ENCODE measurements around the gene CMTR1.
"Not testable (repeated sequence)": the region's sequence is repeated elsewhere in the genome, so short reads cannot be mapped to it uniquely, and the experiment has no call there.

CMTR1 gene

GRCh38 chr6:37438930-37439329 lies 5.9 kb downstream of the CMTR1 start:
- Histone ChIP-seq H3K27ac (ENCODE audit: low read length) (no peak overlapping the region), H3K36me3 (ENCODE audit: control insufficient read depth, low read depth, low read length) (peaks cover 19% of the 10 kb centered on the region), H3K9me3 (ENCODE audit: control insufficient read depth, low read depth, low read length) (no peaks in the 10 kb centered on the region), H3K4me3 (ENCODE audit: low read length) (no peak overlapping the region), H3K9ac (ENCODE audit: low read length) (no peak overlapping the region), H3K27me3 (ENCODE audit: control insufficient read depth, insufficient read depth, low read length) (no peaks in the 10 kb centered on the region), H3K4me1 (ENCODE audit: control insufficient read depth, low read depth, low read length) (peaks cover 2% of the 10 kb centered on the region)

GRCh38 chr6:37441651-37442050 lies 8.6 kb downstream of the CMTR1 start:
- no peak overlapping the region for H3K27ac ChIP-seq (ENCODE audit: low read length)

DNA sequence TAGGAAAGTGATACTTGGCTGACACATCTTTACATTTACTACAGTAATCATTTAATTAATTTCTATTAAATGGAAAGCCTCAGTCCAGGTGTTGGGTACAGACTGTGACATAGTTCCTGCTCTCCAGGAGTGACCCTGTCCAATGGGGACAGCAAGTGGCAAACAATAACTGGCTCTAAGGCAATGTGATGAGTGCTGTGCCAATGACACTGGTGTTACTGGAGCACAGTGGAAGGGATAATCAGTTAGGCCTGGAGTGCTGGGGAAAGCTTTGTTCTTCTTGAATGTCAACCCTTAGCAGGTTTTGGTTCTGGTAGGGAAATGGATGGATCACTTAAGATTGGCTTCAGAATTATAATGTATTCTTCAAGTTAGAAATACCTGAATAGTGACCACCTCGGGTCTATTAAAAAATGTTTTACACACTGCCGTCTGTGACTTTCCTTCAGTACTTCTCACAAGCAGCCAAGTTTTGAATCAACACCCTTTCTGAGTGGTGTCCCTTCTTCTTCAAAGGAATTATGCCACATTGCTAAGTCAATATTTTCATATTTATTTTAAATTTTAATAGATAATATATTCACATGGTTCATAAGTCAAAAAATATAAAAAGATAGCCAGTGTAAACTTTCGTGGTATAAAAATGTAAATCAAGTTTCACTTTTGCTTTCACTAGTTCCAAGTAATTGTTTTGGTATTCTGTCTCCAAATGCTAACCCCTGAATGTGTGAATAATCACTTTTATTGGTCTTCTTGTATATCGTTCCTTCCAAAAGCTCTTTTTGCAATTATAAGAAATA lies 9.6 kb downstream of the CMTR1 start:
- H3K9ac ChIP-seq (ENCODE audit: low read length): no peak overlapping the region
- H3K4me3 ChIP-seq (ENCODE audit: low read length): no peak overlapping the region

More at GRCh38 chr6:37441651-37442050, 8.6 kb downstream of the CMTR1 start:
- no peak overlapping the region for H3K4me3 ChIP-seq (ENCODE audit: low read length)
- H3K4me1 ChIP-seq (ENCODE audit: control insufficient read depth, low read depth, low read length): no peaks in the 10 kb centered on the region
- H3K9me3 ChIP-seq (ENCODE audit: control insufficient read depth, low read depth, low read length): no peaks in the 10 kb centered on the region
- H3K9ac ChIP-seq (ENCODE audit: low read length): no peak overlapping the region
- H3K36me3 ChIP-seq (ENCODE audit: control insufficient read depth, low read depth, low read length): peaks cover 28% of the 10 kb centered on the region
- no peaks in the 10 kb centered on the region for H3K27me3 ChIP-seq (ENCODE audit: control insufficient read depth, insufficient read depth, low read length)

DNA sequence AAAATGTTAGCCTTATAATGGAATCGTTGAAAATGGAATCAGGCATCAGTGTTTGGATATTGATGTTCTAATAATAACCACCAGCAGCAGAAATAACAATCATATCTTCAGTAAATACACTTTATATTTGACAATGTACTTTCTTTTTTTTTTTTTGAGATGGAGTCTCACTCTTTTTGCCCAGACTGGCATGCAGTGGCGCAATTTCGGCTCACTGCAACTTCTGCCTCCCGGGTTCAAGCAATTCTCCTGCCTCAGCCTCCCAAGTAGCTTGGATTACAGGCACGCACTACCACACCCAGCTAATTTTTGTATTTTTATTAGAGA lies 10.2 kb downstream of the CMTR1 start:
- H3K27ac ChIP-seq (ENCODE audit: low read length); H3K9ac ChIP-seq (ENCODE audit: low read length); H3K4me3 ChIP-seq (ENCODE audit: low read length); H3K27me3 ChIP-seq (ENCODE audit: control insufficient read depth, insufficient read depth, low read length); H3K9me3 ChIP-seq (ENCODE audit: control insufficient read depth, low read depth, low read length); H3K4me1 ChIP-seq (ENCODE audit: control insufficient read depth, low read depth, low read length): not testable (repeated sequence)
- H3K36me3 ChIP-seq (ENCODE audit: control insufficient read depth, low read depth, low read length): peaks cover 26% of the 10 kb centered on the region

More for the DNA sequence above, 9.6 kb downstream of the CMTR1 start:
- no peaks in the 10 kb centered on the region for H3K9me3 ChIP-seq (ENCODE audit: control insufficient read depth, low read depth, low read length)
- no peak overlapping the region for H3K27ac ChIP-seq (ENCODE audit: low read length)
- H3K36me3 ChIP-seq (ENCODE audit: control insufficient read depth, low read depth, low read length): peaks cover 27% of the 10 kb centered on the region
- H3K27me3 ChIP-seq (ENCODE audit: control insufficient read depth, insufficient read depth, low read length): no peaks in the 10 kb centered on the region
- no peaks in the 10 kb centered on the region for H3K4me1 ChIP-seq (ENCODE audit: control insufficient read depth, low read depth, low read length)

DNA sequence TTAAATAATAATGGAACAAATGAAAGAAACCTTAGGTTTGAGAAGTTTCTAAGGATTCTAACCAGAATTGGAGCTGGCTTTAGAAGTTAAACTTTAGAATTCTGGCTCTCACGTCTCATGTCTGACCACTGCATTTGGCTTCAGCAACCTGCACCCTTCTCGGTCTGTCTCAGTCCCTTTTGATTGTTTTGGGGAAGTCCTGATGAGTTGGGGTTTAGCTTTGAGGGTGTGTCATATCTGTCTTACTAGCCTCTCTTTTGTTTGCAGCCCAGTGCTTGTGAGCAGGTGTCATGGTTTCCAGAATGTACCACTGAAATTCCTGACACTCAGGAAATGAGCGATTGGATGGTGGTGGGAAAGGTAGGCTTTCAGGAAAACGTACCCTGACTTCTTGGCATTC lies 17.0 kb downstream of the CMTR1 start:
- Histone ChIP-seq H3K4me3 (ENCODE audit: low read length) (no peak overlapping the region), H3K9ac (ENCODE audit: low read length) (no peak overlapping the region), H3K4me1 (ENCODE audit: control insufficient read depth, low read depth, low read length) (no peaks in the 10 kb centered on the region), H3K27ac (ENCODE audit: low read length) (no peak overlapping the region), H3K36me3 (ENCODE audit: control insufficient read depth, low read depth, low read length) (peaks cover 52% of the 10 kb centered on the region), H3K9me3 (ENCODE audit: control insufficient read depth, low read depth, low read length) (no peaks in the 10 kb centered on the region), H3K27me3 (ENCODE audit: control insufficient read depth, insufficient read depth, low read length) (no peaks in the 10 kb centered on the region)

- no peak overlapping the region for H3K4me3 ChIP-seq (ENCODE audit: low read length)
- no peak overlapping the region for H3K27ac ChIP-seq (ENCODE audit: low read length)
- H3K9ac ChIP-seq (ENCODE audit: low read length): no peak overlapping the region
- no peaks in the 10 kb centered on the region for H3K27me3 ChIP-seq (ENCODE audit: control insufficient read depth, insufficient read depth, low read length)
- H3K9me3 ChIP-seq (ENCODE audit: control insufficient read depth, low read depth, low read length): no peaks in the 10 kb centered on the region
- H3K36me3 ChIP-seq (ENCODE audit: control insufficient read depth, low read depth, low read length): peaks cover 51% of the 10 kb centered on the region
- no peaks in the 10 kb centered on the region for H3K4me1 ChIP-seq (ENCODE audit: control insufficient read depth, low read depth, low read length)
Observed at GRCh38 chr6:37451441-37452193, 18.6 kb downstream of the CMTR1 start.

GRCh38 chr6:37452522-37452921 lies 19.5 kb downstream of the CMTR1 start:
- Histone ChIP-seq H3K27ac (ENCODE audit: low read length) (no peak overlapping the region), H3K36me3 (ENCODE audit: control insufficient read depth, low read depth, low read length) (peaks cover 45% of the 10 kb centered on the region), H3K27me3 (ENCODE audit: control insufficient read depth, insufficient read depth, low read length) (no peaks in the 10 kb centered on the region), H3K4me1 (ENCODE audit: control insufficient read depth, low read depth, low read length) (no peaks in the 10 kb centered on the region), H3K4me3 (ENCODE audit: low read length) (no peak overlapping the region), H3K9me3 (ENCODE audit: control insufficient read depth, low read depth, low read length) (no peaks in the 10 kb centered on the region), H3K9ac (ENCODE audit: low read length) (no peak overlapping the region)

DNA sequence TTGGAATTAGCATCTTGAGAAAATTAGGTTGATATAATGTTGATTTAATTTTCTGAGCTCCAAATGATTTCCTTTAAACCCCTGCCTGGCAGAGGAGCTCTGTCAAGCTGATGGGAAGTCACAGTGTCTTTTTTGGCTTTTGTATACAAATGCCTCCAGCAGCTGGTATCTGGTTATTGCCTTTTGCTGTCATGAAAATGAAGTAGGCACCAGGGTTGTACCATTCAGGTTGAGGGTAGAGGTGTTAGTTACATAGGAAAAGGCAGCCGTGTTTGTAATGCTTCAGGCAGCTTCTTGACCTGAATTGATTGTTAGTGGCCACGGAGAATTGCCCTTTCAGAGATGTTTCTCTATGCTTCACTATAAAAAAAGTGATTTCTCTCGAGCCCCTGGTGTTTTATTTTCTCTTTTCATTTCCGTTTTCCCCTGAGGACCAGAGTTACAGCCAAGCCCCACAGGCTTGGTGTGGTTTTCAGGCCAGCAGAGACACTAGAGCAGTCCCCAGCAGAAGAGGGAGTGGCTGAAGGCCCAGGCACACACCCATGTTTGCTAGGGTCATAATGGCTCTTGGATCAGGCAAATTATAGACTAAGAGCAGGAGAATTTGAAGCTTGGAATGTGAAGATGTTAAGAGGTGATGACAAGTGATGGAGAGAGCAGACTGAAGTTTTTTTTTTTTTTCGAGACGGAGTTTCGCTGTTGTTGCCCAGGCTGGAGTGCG lies 21.6 kb downstream of the CMTR1 start:
- Histone ChIP-seq H3K9me3 (ENCODE audit: control insufficient read depth, low read depth, low read length) (no peaks in the 10 kb centered on the region), H3K4me1 (ENCODE audit: control insufficient read depth, low read depth, low read length) (no peaks in the 10 kb centered on the region), H3K27ac (ENCODE audit: low read length) (no peak overlapping the region), H3K4me3 (ENCODE audit: low read length) (no peak overlapping the region), H3K9ac (ENCODE audit: low read length) (no peak overlapping the region), H3K27me3 (ENCODE audit: control insufficient read depth, insufficient read depth, low read length) (no peaks in the 10 kb centered on the region), H3K36me3 (ENCODE audit: control insufficient read depth, low read depth, low read length) (peaks cover 54% of the 10 kb centered on the region)

GRCh38 chr6:37456126-37456525 lies 23.1 kb downstream of the CMTR1 start:
- peaks cover 48% of the 10 kb centered on the region for H3K36me3 ChIP-seq (ENCODE audit: control insufficient read depth, low read depth, low read length)
- no peak overlapping the region for H3K4me3 ChIP-seq (ENCODE audit: low read length)
- H3K27ac ChIP-seq (ENCODE audit: low read length): no peak overlapping the region
- no peaks in the 10 kb centered on the region for H3K4me1 ChIP-seq (ENCODE audit: control insufficient read depth, low read depth, low read length)
- H3K9me3 ChIP-seq (ENCODE audit: control insufficient read depth, low read depth, low read length): no peaks in the 10 kb centered on the region
- no peaks in the 10 kb centered on the region for H3K27me3 ChIP-seq (ENCODE audit: control insufficient read depth, insufficient read depth, low read length)
- H3K9ac ChIP-seq (ENCODE audit: low read length): no peak overlapping the region

- no peaks in the 10 kb centered on the region for H3K4me1 ChIP-seq (ENCODE audit: control insufficient read depth, low read depth, low read length)
- no peaks in the 10 kb centered on the region for H3K9me3 ChIP-seq (ENCODE audit: control insufficient read depth, low read depth, low read length)
- H3K36me3 ChIP-seq (ENCODE audit: control insufficient read depth, low read depth, low read length): peaks cover 48% of the 10 kb centered on the region
- no peak overlapping the region for H3K9ac ChIP-seq (ENCODE audit: low read length)
- no peak overlapping the region for H3K27ac ChIP-seq (ENCODE audit: low read length)
- H3K4me3 ChIP-seq (ENCODE audit: low read length): no peak overlapping the region
- no peaks in the 10 kb centered on the region for H3K27me3 ChIP-seq (ENCODE audit: control insufficient read depth, insufficient read depth, low read length)
Observed at GRCh38 chr6:37456816-37457560, 24.0 kb downstream of the CMTR1 start.
